Dendritic cell treated with granulocyte-macrophage colony-stimulating factor and Interleukin-4, amounts not matched to agents 40 ng/mL and 50 ng/mL, for 4 days (primary cell): ENCODE measurements around the gene FBXO31.
"Not testable (repeated sequence)": the region's sequence is repeated elsewhere in the genome, so short reads cannot be mapped to it uniquely, and the experiment has no call there.

ENCODE experiments used
- H3K27ac Mint-ChIP-seq: one replicate; pipeline ENCODE4 v1.8.0; 2022; ENCODE audit warnings: mild to moderate bottlenecking, mixed read lengths
- H3K27me3 Mint-ChIP-seq: one replicate; pipeline ENCODE4 v1.8.0; 2022; ENCODE audit warnings: mild to moderate bottlenecking, mixed read lengths
- H3K36me3 Mint-ChIP-seq: one replicate; pipeline ENCODE4 v1.8.0; 2022; ENCODE audit warnings: low read depth, mixed read lengths
- H3K4me1 Mint-ChIP-seq: one replicate; pipeline ENCODE4 v1.8.0; 2022; ENCODE audit warnings: low read depth, mixed read lengths
- H3K4me3 Mint-ChIP-seq: one replicate; pipeline ENCODE4 v1.8.0; 2022; ENCODE audit warnings: mild to moderate bottlenecking, moderate library complexity, mixed read lengths
- H3K9me3 Mint-ChIP-seq: one replicate; pipeline ENCODE4 v1.8.0; 2022; ENCODE audit warnings: mixed read lengths
- intact Hi-C: fragments of 100-400 bp; cut with micrococcal nuclease; formaldehyde crosslinking; loops from one replicate; pipeline ENCODE4 v1.15.0; 2022

The FBXO31 gene

DNA sequence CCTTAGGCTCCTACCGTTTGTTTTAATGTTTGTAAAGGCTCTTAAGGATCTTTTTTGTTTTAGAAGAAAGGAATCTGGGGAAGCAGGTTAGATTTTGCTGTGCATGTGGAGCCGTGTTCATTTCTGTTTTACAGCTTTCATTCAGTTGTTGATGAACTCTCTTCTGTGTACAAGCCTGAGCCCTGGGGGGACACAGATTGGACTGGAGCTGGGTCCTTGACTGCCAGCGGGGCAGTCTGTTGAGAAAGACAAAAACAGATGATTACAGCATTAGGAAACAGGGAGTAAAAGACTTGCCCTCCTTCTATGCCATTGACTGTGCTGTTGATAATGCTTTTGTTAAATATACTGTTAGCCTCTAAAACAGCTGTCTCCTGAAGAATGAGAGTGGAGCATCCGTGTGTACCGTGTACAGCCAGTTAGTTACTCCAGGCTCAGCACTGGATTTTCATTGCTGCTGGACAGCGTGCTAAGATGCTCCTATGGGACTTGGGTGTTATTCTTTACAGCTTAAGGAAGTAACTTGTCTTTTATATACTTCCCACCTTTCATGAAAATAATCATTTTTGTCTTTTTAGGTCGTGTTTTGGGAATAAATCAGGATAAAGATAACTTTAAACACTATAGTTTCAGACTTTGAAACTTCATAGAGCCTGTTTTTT is 11.7 kb upstream of the FBXO31 start:
- Mint-ChIP-seq H3K4me1 (peaks cover 46% of the 10 kb centered on the region), H3K9me3 (no peaks in the 10 kb centered on the region), H3K27ac (no peak overlapping the region), H3K4me3 (no peak overlapping the region), H3K27me3 (no peaks in the 10 kb centered on the region), H3K36me3 (peaks cover 74% of the 10 kb centered on the region)
- intact Hi-C loops, result no loop called here

- Mint-ChIP-seq H3K27me3 (no peaks in the 10 kb centered on the region), H3K9me3 (no peaks in the 10 kb centered on the region), H3K4me1 (peaks cover 51% of the 10 kb centered on the region), H3K27ac (peak overlapping the region; percentile 99), H3K36me3 (peaks cover 63% of the 10 kb centered on the region), H3K4me3 (peak overlapping the region; percentile 81)
- intact Hi-C loops, result loop anchor here (5.0 kb wide), 1 partner anchor 76 kb away; the partner anchor contains the start of gene C16orf95
These were observed 10.1 kb upstream of the FBXO31 start for GRCh38 chr16:87393680-87394055.

DNA sequence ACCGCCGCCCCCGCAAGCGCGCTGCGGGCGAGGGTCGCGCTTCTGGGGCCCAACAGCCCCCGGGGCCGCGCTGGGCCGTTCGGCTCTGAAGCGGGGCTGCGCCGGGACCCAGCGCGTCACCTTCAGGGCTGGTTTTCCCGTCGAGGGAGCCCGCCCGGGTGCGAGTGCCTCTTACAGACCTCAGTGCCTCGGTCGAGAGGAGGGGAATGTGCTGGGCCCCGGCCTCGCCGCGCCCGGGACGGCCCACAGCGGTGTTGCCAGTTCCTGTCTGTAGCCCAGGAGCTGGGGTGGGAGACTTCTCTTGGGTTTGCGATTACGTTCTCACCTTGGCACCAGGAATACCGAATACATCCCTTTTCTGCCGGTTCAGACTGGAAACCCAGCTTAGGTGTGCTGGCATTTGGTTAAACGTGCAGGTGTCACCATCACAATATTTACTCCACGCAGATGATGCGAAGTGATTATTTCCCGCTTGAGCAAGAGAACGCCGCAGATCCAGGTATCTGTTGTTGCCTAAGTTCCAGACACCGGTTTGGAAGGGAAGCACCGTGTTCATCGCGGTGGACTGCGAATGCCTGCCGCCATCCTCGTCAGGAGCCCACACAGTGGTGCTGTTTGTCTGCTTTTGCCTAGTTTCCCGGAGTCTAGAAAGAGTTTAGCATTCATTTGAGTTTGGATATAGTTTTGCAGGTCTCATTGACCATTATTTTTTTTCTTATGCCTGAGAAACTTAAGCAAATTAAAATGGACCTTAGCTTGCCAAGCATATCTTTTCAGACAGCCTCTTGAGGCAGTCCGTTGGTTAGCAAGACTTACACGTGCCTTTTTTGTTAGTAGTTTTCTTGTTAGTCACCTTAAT is 9.5 kb upstream of the FBXO31 start:
- intact Hi-C loops, result loop anchor here (1.0 to 5.0 kb wide), 2 partner anchors 9 to 76 kb away; partner anchors contain the start of gene C16orf95
- no peaks in the 10 kb centered on the region for H3K27me3 Mint-ChIP-seq
- H3K36me3 Mint-ChIP-seq, result peaks cover 56% of the 10 kb centered on the region
- H3K4me1 Mint-ChIP-seq, result peaks cover 52% of the 10 kb centered on the region
- no peaks in the 10 kb centered on the region for H3K9me3 Mint-ChIP-seq
- peak overlapping the region; percentile 81 for H3K4me3 Mint-ChIP-seq
- peak overlapping the region; percentile 99 for H3K27ac Mint-ChIP-seq

GRCh38 chr16:87391950-87392820 is 8.6 kb upstream of the FBXO31 start, which contains the start of gene MAP1LC3B:
TSS of gene MAP1LC3B (plus strand) at chr16:87392336. CDS start at chr16:87392428, 92 bp downstream.
- H3K4me1 Mint-ChIP-seq, result peaks cover 58% of the 10 kb centered on the region
- peaks cover 50% of the 10 kb centered on the region for H3K36me3 Mint-ChIP-seq
- intact Hi-C loops, result loop anchor here (1.0 to 5.0 kb wide), 2 partner anchors 8 to 75 kb away; partner anchors contain the start of gene C16orf95
- no peaks in the 10 kb centered on the region for H3K27me3 Mint-ChIP-seq
- peak within 1 kb of the TSS; percentile 87 for H3K4me3 Mint-ChIP-seq
- H3K27ac Mint-ChIP-seq, result peak within 1 kb of the TSS; percentile 99
- H3K9me3 Mint-ChIP-seq, result no peaks in the 10 kb centered on the region

DNA sequence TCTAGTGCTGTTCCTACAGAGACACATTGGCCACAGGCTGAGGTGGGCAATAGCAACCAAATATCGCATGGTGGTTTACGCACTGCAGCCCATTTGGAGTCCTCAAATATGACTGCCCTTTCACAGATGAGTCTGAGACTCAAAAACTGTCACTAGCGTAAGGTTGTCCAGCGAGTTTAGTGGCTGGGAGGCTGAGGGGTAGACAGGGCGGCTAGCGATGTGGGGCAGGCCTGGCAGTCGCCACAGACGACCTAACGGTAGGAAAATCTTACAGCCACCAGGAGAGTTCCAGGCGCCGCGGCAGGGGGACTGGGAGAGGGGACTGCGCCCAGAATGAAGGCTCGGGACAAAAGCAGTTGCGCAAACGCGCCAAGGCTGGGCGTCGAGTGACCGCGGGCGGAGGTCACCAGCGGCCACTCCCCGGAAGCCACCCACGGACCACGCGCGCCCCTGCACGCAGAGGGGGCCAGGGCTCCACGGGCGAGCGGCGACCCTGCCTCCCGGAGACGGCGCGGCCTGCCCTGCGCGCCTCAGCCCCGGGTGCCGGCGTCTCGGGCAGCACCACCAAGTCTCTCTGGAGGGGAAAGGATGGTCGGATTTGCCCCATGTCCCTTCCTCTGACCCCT is 7.9 kb upstream of the FBXO31 start:
- Mint-ChIP-seq H3K27me3 (no peaks in the 10 kb centered on the region), H3K27ac (peak overlapping the region; percentile 99), H3K4me1 (peaks cover 58% of the 10 kb centered on the region), H3K4me3 (peak overlapping the region; percentile 87), H3K9me3 (no peaks in the 10 kb centered on the region), H3K36me3 (peaks cover 43% of the 10 kb centered on the region)
- intact Hi-C loops, result loop anchor here (5.0 kb wide), 1 partner anchor 74 kb away; the partner anchor contains the start of gene C16orf95

- Mint-ChIP-seq H3K27ac (peak overlapping the region; percentile 99), H3K9me3 (no peaks in the 10 kb centered on the region), H3K27me3 (no peaks in the 10 kb centered on the region), H3K36me3 (peaks cover 37% of the 10 kb centered on the region), H3K4me1 (peaks cover 60% of the 10 kb centered on the region), H3K4me3 (peak overlapping the region; percentile 87)
- intact Hi-C loops, result loop anchor here (5.0 kb wide), 1 partner anchor 73 kb away; the partner anchor contains the start of gene C16orf95
These were observed 7.2 kb upstream of the FBXO31 start for GRCh38 chr16:87390641-87391323.

- not testable (repeated sequence) for H3K4me3 Mint-ChIP-seq
These were observed 6.3 kb upstream of the FBXO31 start for GRCh38 chr16:87389914-87390313.

DNA sequence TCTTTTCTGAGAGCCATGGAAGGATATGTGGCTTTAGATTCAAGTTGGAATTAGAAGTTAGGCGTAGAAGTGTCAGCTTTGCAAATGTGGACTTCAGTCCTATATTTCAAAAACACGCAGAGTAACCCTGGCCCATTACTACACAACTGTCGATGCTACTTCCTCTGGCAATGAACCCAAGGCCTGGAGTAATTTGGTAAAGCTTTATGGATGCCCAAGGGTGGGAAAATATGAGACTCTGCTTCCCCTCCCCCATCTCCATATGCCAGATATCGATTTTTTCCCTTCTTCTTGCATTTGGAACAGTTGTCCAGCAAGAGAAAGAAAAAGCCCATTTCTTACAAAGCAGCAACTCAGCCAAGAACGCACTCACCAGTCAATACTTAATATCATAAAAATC is 5.7 kb upstream of the FBXO31 start:
- Mint-ChIP-seq H3K27me3 (no peaks in the 10 kb centered on the region), H3K4me1 (peaks cover 59% of the 10 kb centered on the region), H3K4me3 (no peak overlapping the region), H3K36me3 (peaks cover 21% of the 10 kb centered on the region), H3K9me3 (no peaks in the 10 kb centered on the region), H3K27ac (peak overlapping the region; percentile 99)
- intact Hi-C loops, result loop anchor here (10.0 kb wide), 1 partner anchor 376 kb away; the partner anchor contains the start of gene KLHDC4

More at GRCh38 chr16:87389914-87390313, 6.3 kb upstream of the FBXO31 start:
- H3K9me3 Mint-ChIP-seq, H3K27me3 Mint-ChIP-seq: not testable (repeated sequence)
- Mint-ChIP-seq H3K36me3 (peaks cover 28% of the 10 kb centered on the region), H3K4me1 (peaks cover 59% of the 10 kb centered on the region), H3K27ac (peak overlapping the region; percentile 99)
- intact Hi-C loops, result loop anchor here (5.0 to 10.0 kb wide), 2 partner anchors 73 to 375 kb away; partner anchors contain the start of genes C16orf95 and KLHDC4

GRCh38 chr16:87388818-87389134 is 5.2 kb upstream of the FBXO31 start:
- peak overlapping the region; percentile 45 for H3K4me3 Mint-ChIP-seq
- intact Hi-C loops, result loop anchor here (10.0 kb wide), 1 partner anchor 376 kb away; the partner anchor contains the start of gene KLHDC4
- peaks cover 20% of the 10 kb centered on the region for H3K36me3 Mint-ChIP-seq
- peaks cover 55% of the 10 kb centered on the region for H3K4me1 Mint-ChIP-seq
- H3K9me3 Mint-ChIP-seq, result no peaks in the 10 kb centered on the region
- H3K27me3 Mint-ChIP-seq, result no peaks in the 10 kb centered on the region
- peak overlapping the region; percentile 99 for H3K27ac Mint-ChIP-seq

GRCh38 chr16:87387942-87388817 is 4.6 kb upstream of the FBXO31 start:
- H3K4me3 Mint-ChIP-seq, result peak overlapping the region; percentile 45
- H3K9me3 Mint-ChIP-seq, result no peaks in the 10 kb centered on the region
- peaks cover 14% of the 10 kb centered on the region for H3K36me3 Mint-ChIP-seq
- H3K27me3 Mint-ChIP-seq, result no peaks in the 10 kb centered on the region
- intact Hi-C loops, result loop anchor here (10.0 kb wide), 1 partner anchor 377 kb away; the partner anchor contains the start of gene KLHDC4
- H3K27ac Mint-ChIP-seq, result peak overlapping the region; percentile 99
- peaks cover 49% of the 10 kb centered on the region for H3K4me1 Mint-ChIP-seq

- Mint-ChIP-seq H3K27me3 (peaks cover 18% of the 10 kb centered on the region), H3K27ac (peak overlapping the region; percentile 92), H3K4me3 (peak overlapping the region; percentile 85), H3K4me1 (peaks cover 63% of the 10 kb centered on the region)
- H3K36me3 Mint-ChIP-seq, H3K9me3 Mint-ChIP-seq: not testable (repeated sequence)
- intact Hi-C loops, result loop anchor here (1.0 to 10.0 kb wide), 2 partner anchors 7 to 380 kb away; partner anchors contain the start of genes KLHDC4 and MAP1LC3B
These were observed 1.2 kb upstream of the FBXO31 start for GRCh38 chr16:87384875-87385167.
